PC-3 (cell line): Measurements from ENCODE around the gene BEND7.

ENCODE experiments used
- CTCF ChIP-seq: fragments of 300-600 bp; sonication (generic); conservative IDR thresholded peaks from 2 replicates; pipeline ENCODE4 v1.5.1; 2017; ENCODE audit warnings: antibody characterized with exemption, low read depth, mild to moderate bottlenecking, low read length
- EZH2 ChIP-seq: fragments of 300-600 bp; sonication (generic); IDR thresholded peaks from one replicate; pipeline ENCODE4 v1.6.1; 2017; ENCODE audit warnings: antibody characterized with exemption, mild to moderate bottlenecking, low read length; ENCODE audit not compliant: unreplicated experiment

- TF ChIP-seq CTCF, result no peak
- no peak for TF ChIP-seq EZH2
Observed at GRCh38 chr10:13448216-13448615, 80.6 kb downstream of the BEND7 start.
